GM12878 (cell line): ENCODE data around the gene ABL2. TPM values are rescaled to one million over a fixed set of nuclear protein-coding genes. Genes with fewer than 3 reads are reported as not detected.

Experiments
- ATAC-seq: fragments of 200-7000 bp; cut with Tn5 transposase; 3 replicates; pipeline ENCODE4 v1.9.1; 2020; ENCODE audit warnings: mild to moderate bottlenecking, moderate library complexity
- BruUV-seq: library from RNA; stranded (reverse); fragments of 400-500 nt; replicated peaks from 2 replicates; lab custom pipeline; 2021; lab: Mats Ljungman, UMichigan
- CTCF ChIA-PET: fragments of 300-600 bp; sonication (Branson Sonifier 250); formaldehyde crosslinking; extraction: SDS; loops from one replicate; lab custom pipeline; 2021; ENCODE audit warnings: inconsistent platforms; lab: Yijun Ruan, JAX
- POLR2A ChIA-PET: fragments of 350-600 bp; formaldehyde crosslinking; extraction: SDS; loops from one replicate; lab custom pipeline; 2021; ENCODE audit warnings: inconsistent platforms; lab: Charles Lee
- RAD21 ChIA-PET: fragments of 300-600 bp; sonication (Branson Sonifier 250); formaldehyde crosslinking; loops from one replicate; lab custom pipeline; 2023; ENCODE audit warnings: antibody characterized with exemption; ENCODE audit not compliant: unreplicated experiment; lab: Charles Lee
- SMC1A ChIA-PET: fragments of 300-600 bp; sonication (Branson Sonifier 250); formaldehyde crosslinking; loops from one replicate; lab custom pipeline; 2023; ENCODE audit not compliant: unreplicated experiment, uncharacterized antibody; lab: Charles Lee
- DNase-seq: peaks from one replicate; pipeline ENCODE4 v3.0.0-alpha.2; 2011; ENCODE audit warnings: low read depth, low spot score
- FAIRE-seq: peaks from 3 replicates; lab custom pipeline; 2011; peaks lifted over from hg19 to GRCh38; lab: Jason Lieb, UNC
- H2AFZ ChIP-seq: 2 replicates; pipeline ENCODE4 v1.6.0; 2011; ENCODE audit warnings: low read depth, low read length, control low read depth; ENCODE audit not compliant: control insufficient read depth
- H3K27ac ChIP-seq: 2 replicates; pipeline ENCODE4 v1.5.1; 2011; ENCODE audit warnings: control low read depth; ENCODE audit not compliant: control insufficient read depth, insufficient read depth
- H3K27me3 ChIP-seq, 2 experiments: replicated peaks in 1 of 2; 2 replicates each; pipeline versions ENCODE4 v1.6.0 to v1.6.1; 2011; ENCODE audit warnings: low read length in 1 of 2; ENCODE audit not compliant: control insufficient read depth in 2 of 2, insufficient read depth in 2 of 2
- H3K36me3 ChIP-seq, 2 experiments: 2 replicates each; pipeline ENCODE4 v1.5.1; 2011; ENCODE audit warnings: low read length in 1 of 2; ENCODE audit not compliant: control insufficient read depth in 2 of 2, insufficient read depth in 2 of 2
- H3K4me1 ChIP-seq: 2 replicates; pipeline ENCODE4 v1.6.1; 2011; ENCODE audit warnings: mild to moderate bottlenecking, low read length, moderate library complexity, mixed read lengths; ENCODE audit not compliant: control insufficient read depth, insufficient read depth
- H3K4me2 ChIP-seq: 2 replicates; pipeline ENCODE4 v1.6.0; 2011; ENCODE audit warnings: control low read depth; ENCODE audit not compliant: control insufficient read depth, insufficient read depth
- H3K4me3 ChIP-seq: fragments of 200-600 bp; sonication (generic); 2 replicates; pipeline ENCODE4 v1.5.1; 2016
- H3K79me2 ChIP-seq: 2 replicates; pipeline ENCODE4 v1.6.0; 2011; ENCODE audit warnings: low read length; ENCODE audit not compliant: control insufficient read depth, insufficient read depth
- H3K9ac ChIP-seq: 2 replicates; pipeline ENCODE4 v1.8.0; 2011; ENCODE audit warnings: low read length, control low read depth, mixed read lengths; ENCODE audit not compliant: control insufficient read depth, insufficient read depth
- H3K9me3 ChIP-seq: replicated peaks from 3 replicates; pipeline ENCODE4 v1.5.1; 2011; ENCODE audit warnings: mild to moderate bottlenecking, low read length; ENCODE audit not compliant: control insufficient read depth, insufficient read depth
- H4K20me1 ChIP-seq: 2 replicates; pipeline ENCODE4 v1.6.0; 2011; ENCODE audit not compliant: control insufficient read depth, insufficient read depth
- ASH2L ChIP-seq: fragments of 300-600, 200-600 bp; sonication (generic); IDR thresholded peaks from 2 replicates; pipeline ENCODE4 v1.6.1; 2017; ENCODE audit warnings: low read depth, mild to moderate bottlenecking, borderline replicate concordance
- RBBP5 ChIP-seq: fragments of 200-600 bp; sonication (generic); conservative IDR thresholded peaks from 2 replicates; pipeline ENCODE4 v1.6.1; 2016
- ZNF384 ChIP-seq: IDR thresholded peaks from 2 replicates; pipeline ENCODE4 v1.6.1; 2012; ENCODE audit warnings: low read depth, mild to moderate bottlenecking, low read length, improper control_type of control experiment, borderline replicate concordance
- WGBS: methylation state at CpG from one replicate; pipeline ENCODE4 v1.1.6; 2016; ENCODE audit warnings: low lambda C conversion rate; ENCODE audit not compliant: insufficient replicate concordance, insufficient coverage; ENCODE audit errors: missing lambda C conversion rate; 5-methylcytosine and 5-hydroxymethylcytosine counted together
- in situ Hi-C: fragments of 300-500 bp; cut with MboI; formaldehyde crosslinking; loops from 9 replicates; pipeline ENCODE4 v1.14.3; 2018; ENCODE audit warnings: mixed read lengths
- intact Hi-C: fragments of 100-400 bp; cut with micrococcal nuclease; formaldehyde crosslinking; loops from one replicate; pipeline ENCODE4 v1.14.2; 2022; ENCODE audit not compliant: unreplicated experiment
- polyA plus RNA-seq, 11 experiments: library from polyadenylated mRNA; depleted of rRNA in 4 of 11; unstranded in 6 of 11; stranded (reverse) in 5 of 11; fragments of >200 nt; fragmentation: Nextera tagmentation in 4 of 11; fragmentation: Illumina TruSeq in 1 of 11; extraction: Ambion mirVana in 4 of 11; extraction: Trizol in 1 of 11; gene quantifications; 1 replicate in 1 of 11; 2 replicates in 10 of 11; pipeline versions ENCODE4 v1.2.1 to v1.2.3, GENCODE V29; 2011 to 2016; ENCODE audit warnings: inconsistent platforms in 2 of 11, missing spikeins in 2 of 11, low read depth in 1 of 11
- total RNA-seq, 4 experiments: library from RNA; depleted of rRNA in 3 of 4; stranded (reverse); fragments of >200 nt in 3 of 4; fragmentation: Illumina TruSeq in 1 of 4; extraction: Trizol in 1 of 4; gene quantifications; 2 replicates each; pipeline versions ENCODE4 v1.2.1 to v1.2.3, GENCODE V29; 2013 to 2021
- TF ChIP-seq, protein P1 (sequence below): fragments of 450-650 bp; IDR thresholded peaks from 2 replicates; pipeline ENCODE4 v1.6.1; 2017; ENCODE audit warnings: low read depth, mild to moderate bottlenecking, moderate library complexity

The ABL2 gene
- total and polyA plus RNA-seq, 10 of the 15 experiments (the other 5 are each of a cell fraction or from before 2014, with no cell fraction given): 0.57 to 9.4 (median 3.6) TPM

DNA sequence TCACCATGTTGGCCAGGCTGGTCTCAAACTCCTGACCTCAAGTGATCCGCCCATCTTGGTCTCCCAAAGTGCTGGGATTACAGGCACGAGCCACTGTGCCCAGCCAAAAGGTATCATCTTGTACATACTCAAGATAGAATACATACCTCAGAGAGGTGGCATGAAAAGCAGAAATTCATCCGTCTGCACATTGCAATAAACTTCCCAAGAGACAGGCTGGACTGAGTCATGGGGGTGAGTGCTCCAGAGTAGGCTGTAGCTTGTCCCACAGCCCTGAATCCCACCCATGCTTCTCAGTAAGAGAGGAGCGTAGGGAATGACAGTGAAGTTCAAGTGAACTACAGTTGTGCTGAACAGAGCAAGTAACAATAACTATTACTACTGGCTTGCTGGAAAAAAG, 127.9 kb downstream of the ABL2 start (continued):
- TF ChIP-seq ASH2L: no peak
- TF ChIP-seq, protein P1, sequence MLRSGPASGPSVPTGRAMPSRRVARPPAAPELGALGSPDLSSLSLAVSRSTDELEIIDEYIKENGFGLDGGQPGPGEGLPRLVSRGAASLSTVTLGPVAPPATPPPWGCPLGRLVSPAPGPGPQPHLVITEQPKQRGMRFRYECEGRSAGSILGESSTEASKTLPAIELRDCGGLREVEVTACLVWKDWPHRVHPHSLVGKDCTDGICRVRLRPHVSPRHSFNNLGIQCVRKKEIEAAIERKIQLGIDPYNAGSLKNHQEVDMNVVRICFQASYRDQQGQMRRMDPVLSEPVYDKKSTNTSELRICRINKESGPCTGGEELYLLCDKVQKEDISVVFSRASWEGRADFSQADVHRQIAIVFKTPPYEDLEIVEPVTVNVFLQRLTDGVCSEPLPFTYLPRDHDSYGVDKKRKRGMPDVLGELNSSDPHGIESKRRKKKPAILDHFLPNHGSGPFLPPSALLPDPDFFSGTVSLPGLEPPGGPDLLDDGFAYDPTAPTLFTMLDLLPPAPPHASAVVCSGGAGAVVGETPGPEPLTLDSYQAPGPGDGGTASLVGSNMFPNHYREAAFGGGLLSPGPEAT: no peak

DNA sequence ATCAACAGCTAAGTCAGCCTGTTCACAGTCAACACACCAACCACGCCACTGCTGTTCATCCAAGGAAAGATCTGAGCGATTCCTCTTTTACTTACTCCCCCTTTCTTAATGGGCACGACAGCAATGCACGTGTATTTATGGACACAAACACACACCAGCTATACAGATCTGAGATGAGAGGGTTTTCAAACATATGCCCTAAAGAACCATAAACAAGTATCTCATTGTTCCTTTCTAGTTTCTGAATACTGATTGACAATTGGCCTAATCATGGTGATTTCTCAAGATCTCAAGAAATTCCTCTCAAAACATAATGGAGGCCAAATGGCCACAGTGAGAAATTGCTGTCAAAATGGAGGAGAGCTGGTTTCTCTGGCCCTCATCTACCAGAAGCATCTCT, 129.6 kb downstream of the ABL2 start:
- Histone ChIP-seq H3K27ac (no peak overlapping the region), H3K27me3 (no peaks in the 10 kb centered on the region), H2AFZ (no peak overlapping the region), H3K4me1 (no peaks in the 10 kb centered on the region), H4K20me1 (no peaks in the 10 kb centered on the region), H3K9me3 (no peaks in the 10 kb centered on the region), H3K36me3 (peaks cover 4 to 14% of the 10 kb centered on the region in 2 experiments), H3K4me2 (no peak overlapping the region), H3K79me2 (no peaks in the 10 kb centered on the region), H3K4me3 (no peak overlapping the region), H3K9ac (no peak overlapping the region)
- ChIA-PET POLR2A (interaction anchor here (0.5 kb wide), 1 partner anchor 534 kb away, joined by 5 read pairs; no protein-coding TSS in a partner anchor), RAD21 (interaction anchor here (1.1 kb wide), 1 partner anchor 21 kb away, joined by 3 read pairs; no protein-coding TSS in a partner anchor), CTCF (no interaction called here), SMC1A (no interaction called here)
- no peak for TF ChIP-seq ZNF384
- no peak for TF ChIP-seq RBBP5
- WGBS: 100% methylated on average over 4 of the region's 4 CpGs
- no TSS peak for BruUV-seq
- DNase-seq: no peak
- no peak for FAIRE-seq
- ATAC-seq: no peak
- in situ Hi-C loops (loop anchor here (25.0 kb wide), 1 partner anchor 712 kb away; no protein-coding TSS in a partner anchor), intact Hi-C loops (no loop called here)
